Measurements from ENCODE around the gene LPP.

LPP gene

GRCh38 chr3:188567478-188568195 is 413.7 kb downstream of the LPP start:
- no peak overlapping the region for H3K27ac Mint-ChIP-seq
- peaks cover 8% of the 10 kb centered on the region for H3K4me1 Mint-ChIP-seq
- H3K9me3 Mint-ChIP-seq, result no peaks in the 10 kb centered on the region
- DNase-seq (no peak), ATAC-seq (no peak)
- no peak overlapping the region for H3K4me3 Mint-ChIP-seq
- H3K27me3 Mint-ChIP-seq, result no peaks in the 10 kb centered on the region

- Mint-ChIP-seq H3K27ac (no peak overlapping the region), H3K27me3 (no peaks in the 10 kb centered on the region), H3K9me3 (no peaks in the 10 kb centered on the region), H3K4me1 (peaks cover 7% of the 10 kb centered on the region), H3K4me3 (no peak overlapping the region)
- ATAC-seq (peak; percentile 60), DNase-seq (no peak)
Observed at GRCh38 chr3:188568736-188569135, 414.8 kb downstream of the LPP start.

GRCh38 chr3:188571531-188572095 is 417.7 kb downstream of the LPP start:
- Mint-ChIP-seq H3K9me3 (no peaks in the 10 kb centered on the region), H3K4me1 (peaks cover 7% of the 10 kb centered on the region), H3K4me3 (no peak overlapping the region), H3K27me3 (no peaks in the 10 kb centered on the region), H3K27ac (no peak overlapping the region)
- ATAC-seq (no peak), DNase-seq (no peak)

- Mint-ChIP-seq H3K9me3 (no peaks in the 10 kb centered on the region), H3K4me1 (peaks cover 7% of the 10 kb centered on the region), H3K27me3 (no peaks in the 10 kb centered on the region), H3K27ac (peak overlapping the region in 1 of 2 donors; percentile 29), H3K4me3 (no peak overlapping the region)
- ATAC-seq, result no peak
- no peak for DNase-seq
Observed at GRCh38 chr3:188573291-188573940, 419.5 kb downstream of the LPP start.

- Mint-ChIP-seq H3K27ac (no peak overlapping the region), H3K27me3 (no peaks in the 10 kb centered on the region), H3K4me1 (peaks cover 7% of the 10 kb centered on the region), H3K9me3 (no peaks in the 10 kb centered on the region), H3K4me3 (no peak overlapping the region)
- DNase-seq, result no peak
- no peak for ATAC-seq
Observed at GRCh38 chr3:188573956-188574355, 420.0 kb downstream of the LPP start.

GRCh38 chr3:188574885-188575284 is 420.9 kb downstream of the LPP start:
- no peaks in the 10 kb centered on the region for H3K27me3 Mint-ChIP-seq
- H3K4me3 Mint-ChIP-seq, result no peak overlapping the region
- DNase-seq (no peak), ATAC-seq (no peak)
- H3K9me3 Mint-ChIP-seq, result no peaks in the 10 kb centered on the region
- H3K4me1 Mint-ChIP-seq, result peaks cover 10% of the 10 kb centered on the region
- no peak overlapping the region for H3K27ac Mint-ChIP-seq

- Mint-ChIP-seq H3K27ac (no peak overlapping the region), H3K27me3 (no peaks in the 10 kb centered on the region), H3K4me3 (no peak overlapping the region), H3K4me1 (peaks cover 15% of the 10 kb centered on the region), H3K9me3 (no peaks in the 10 kb centered on the region)
- ATAC-seq (no peak), DNase-seq (no peak)
Observed at GRCh38 chr3:188575501-188575900, 421.5 kb downstream of the LPP start.

GRCh38 chr3:188577539-188577938 is 423.6 kb downstream of the LPP start:
- H3K9me3 Mint-ChIP-seq, result no peaks in the 10 kb centered on the region
- H3K27ac Mint-ChIP-seq, result no peak overlapping the region
- DNase-seq (no peak), ATAC-seq (no peak)
- H3K4me3 Mint-ChIP-seq, result no peak overlapping the region
- peaks cover 20% of the 10 kb centered on the region for H3K4me1 Mint-ChIP-seq
- no peaks in the 10 kb centered on the region for H3K27me3 Mint-ChIP-seq

GRCh38 chr3:188578576-188579363 is 424.8 kb downstream of the LPP start:
- no peak overlapping the region for H3K4me3 Mint-ChIP-seq
- H3K27ac Mint-ChIP-seq, result peak overlapping the region; percentile 49 to 53
- no peak for ATAC-seq
- no peaks in the 10 kb centered on the region for H3K9me3 Mint-ChIP-seq
- no peak for DNase-seq
- no peaks in the 10 kb centered on the region for H3K27me3 Mint-ChIP-seq
- peaks cover 20% of the 10 kb centered on the region for H3K4me1 Mint-ChIP-seq

- Mint-ChIP-seq H3K4me1 (peaks cover 20% of the 10 kb centered on the region), H3K9me3 (no peaks in the 10 kb centered on the region), H3K4me3 (no peak overlapping the region), H3K27me3 (no peaks in the 10 kb centered on the region), H3K27ac (no peak overlapping the region)
- no peak for DNase-seq
- no peak for ATAC-seq
Observed at GRCh38 chr3:188580223-188580622, 426.3 kb downstream of the LPP start.

GRCh38 chr3:188580659-188581058 is 426.7 kb downstream of the LPP start:
- H3K4me1 Mint-ChIP-seq, result peaks cover 20% of the 10 kb centered on the region
- ATAC-seq (no peak), DNase-seq (no peak)
- H3K9me3 Mint-ChIP-seq, result no peaks in the 10 kb centered on the region
- no peak overlapping the region for H3K27ac Mint-ChIP-seq
- no peak overlapping the region for H3K4me3 Mint-ChIP-seq
- H3K27me3 Mint-ChIP-seq, result no peaks in the 10 kb centered on the region

GRCh38 chr3:188581365-188581764 is 427.4 kb downstream of the LPP start:
- H3K4me1 Mint-ChIP-seq, result peaks cover 20% of the 10 kb centered on the region
- ATAC-seq (no peak), DNase-seq (no peak)
- H3K27me3 Mint-ChIP-seq, result no peaks in the 10 kb centered on the region
- H3K4me3 Mint-ChIP-seq, result no peak overlapping the region
- H3K9me3 Mint-ChIP-seq, result no peaks in the 10 kb centered on the region
- H3K27ac Mint-ChIP-seq, result no peak overlapping the region

- peaks cover 20% of the 10 kb centered on the region for H3K4me1 Mint-ChIP-seq
- no peak overlapping the region for H3K4me3 Mint-ChIP-seq
- H3K9me3 Mint-ChIP-seq, result no peaks in the 10 kb centered on the region
- H3K27ac Mint-ChIP-seq, result no peak overlapping the region
- ATAC-seq (no peak), DNase-seq (no peak)
- no peaks in the 10 kb centered on the region for H3K27me3 Mint-ChIP-seq
Observed at GRCh38 chr3:188581792-188582191, 427.8 kb downstream of the LPP start.

GRCh38 chr3:188583341-188584161 is 429.6 kb downstream of the LPP start:
- Mint-ChIP-seq H3K4me1 (peaks cover 19% of the 10 kb centered on the region), H3K27ac (no peak overlapping the region), H3K27me3 (no peaks in the 10 kb centered on the region), H3K9me3 (no peaks in the 10 kb centered on the region), H3K4me3 (no peak overlapping the region)
- ATAC-seq, result peak; percentile 86
- DNase-seq, result peak; percentile 27 to 43

GRCh38 chr3:188584162-188584529 is 430.2 kb downstream of the LPP start:
- Mint-ChIP-seq H3K4me3 (no peak overlapping the region), H3K9me3 (no peaks in the 10 kb centered on the region), H3K4me1 (peaks cover 17% of the 10 kb centered on the region), H3K27ac (peak overlapping the region; percentile 15 to 49), H3K27me3 (no peaks in the 10 kb centered on the region)
- ATAC-seq (peak; percentile 49), DNase-seq (peak in 1 of 2 donors; percentile 25)
